Measurements from ENCODE around the gene GATA1.

DNA sequence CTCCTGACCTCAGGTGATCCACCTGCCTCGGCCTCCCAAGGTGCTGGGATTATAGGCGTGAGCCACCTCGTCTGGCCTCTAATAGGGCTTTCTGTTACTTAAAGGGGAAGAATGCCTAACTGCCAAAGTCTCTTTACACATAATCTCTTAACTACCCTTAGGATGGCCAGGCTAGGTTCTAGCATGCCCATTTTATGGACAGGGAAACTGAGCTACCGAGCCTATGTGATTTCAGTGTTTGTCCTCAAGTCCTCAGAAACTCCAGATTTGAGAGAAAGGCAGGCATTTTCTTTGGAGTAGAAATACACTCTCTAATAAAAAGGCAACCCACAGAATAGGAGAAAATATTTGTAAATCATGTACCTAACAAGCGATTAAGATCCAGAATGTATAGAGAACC, 37.2 kb upstream of the GATA1 start:
- TF ChIP-seq, protein P1, sequence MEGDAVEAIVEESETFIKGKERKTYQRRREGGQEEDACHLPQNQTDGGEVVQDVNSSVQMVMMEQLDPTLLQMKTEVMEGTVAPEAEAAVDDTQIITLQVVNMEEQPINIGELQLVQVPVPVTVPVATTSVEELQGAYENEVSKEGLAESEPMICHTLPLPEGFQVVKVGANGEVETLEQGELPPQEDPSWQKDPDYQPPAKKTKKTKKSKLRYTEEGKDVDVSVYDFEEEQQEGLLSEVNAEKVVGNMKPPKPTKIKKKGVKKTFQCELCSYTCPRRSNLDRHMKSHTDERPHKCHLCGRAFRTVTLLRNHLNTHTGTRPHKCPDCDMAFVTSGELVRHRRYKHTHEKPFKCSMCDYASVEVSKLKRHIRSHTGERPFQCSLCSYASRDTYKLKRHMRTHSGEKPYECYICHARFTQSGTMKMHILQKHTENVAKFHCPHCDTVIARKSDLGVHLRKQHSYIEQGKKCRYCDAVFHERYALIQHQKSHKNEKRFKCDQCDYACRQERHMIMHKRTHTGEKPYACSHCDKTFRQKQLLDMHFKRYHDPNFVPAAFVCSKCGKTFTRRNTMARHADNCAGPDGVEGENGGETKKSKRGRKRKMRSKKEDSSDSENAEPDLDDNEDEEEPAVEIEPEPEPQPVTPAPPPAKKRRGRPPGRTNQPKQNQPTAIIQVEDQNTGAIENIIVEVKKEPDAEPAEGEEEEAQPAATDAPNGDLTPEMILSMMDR (IDR thresholded peaks at IDR 0.05 in 8 of 11, conservative IDR thresholded peaks at IDR 0.05 in 3 of 11) = no peak
- no peak for TF ChIP-seq POLR2A (IDR thresholded peaks at IDR 0.05)

Measured in spleen (tissue), 7 donors.